ENCODE data around the gene C9orf85. TPM values are rescaled to one million over a fixed set of nuclear protein-coding genes. Genes with fewer than 3 reads are reported as not detected.

The C9orf85 gene
- total RNA-seq, 1 experiment from 2014 or later, result 9.8 TPM

- TF ChIP-seq CTCF (IDR thresholded peaks at IDR 0.05; ENCODE audit: unreplicated experiment), result no peak
- H3K4me1 Mint-ChIP-seq (ENCODE audit: low read depth, unreplicated experiment), result peaks cover 14% of the 10 kb centered on the region
- H3K36me3 Mint-ChIP-seq (ENCODE audit: insufficient read depth, unreplicated experiment), result no peaks in the 10 kb centered on the region
- DNase-seq, result no peak
- no peak overlapping the region for H3K27ac Mint-ChIP-seq (ENCODE audit: unreplicated experiment)
- no peaks in the 10 kb centered on the region for H3K27me3 Mint-ChIP-seq (ENCODE audit: unreplicated experiment)
- peak overlapping the region; percentile 12 for H3K4me3 Mint-ChIP-seq (ENCODE audit: low read depth, unreplicated experiment)
- CTCF ChIA-PET, result no interaction called here
- no TSS peak for BruUV-seq (replicated peaks)
- H3K9me3 Mint-ChIP-seq (ENCODE audit: low read depth, unreplicated experiment), result no peaks in the 10 kb centered on the region
- intact Hi-C loops (cut with micrococcal nuclease; ENCODE audit: unreplicated experiment), result no loop called here
These were observed 17.4 kb downstream of the C9orf85 start for GRCh38 chr9:71928806-71929205.

- peak; percentile 14 for DNase-seq
- H3K36me3 Mint-ChIP-seq (ENCODE audit: insufficient read depth, unreplicated experiment), result no peaks in the 10 kb centered on the region
- no TSS peak for BruUV-seq (replicated peaks)
- H3K4me3 Mint-ChIP-seq (ENCODE audit: low read depth, unreplicated experiment), result peak overlapping the region; percentile 12
- TF ChIP-seq CTCF (IDR thresholded peaks at IDR 0.05; ENCODE audit: unreplicated experiment), result no peak
- CTCF ChIA-PET, result no interaction called here
- no peaks in the 10 kb centered on the region for H3K9me3 Mint-ChIP-seq (ENCODE audit: low read depth, unreplicated experiment)
- H3K4me1 Mint-ChIP-seq (ENCODE audit: low read depth, unreplicated experiment), result peaks cover 14% of the 10 kb centered on the region
- intact Hi-C loops (cut with micrococcal nuclease; ENCODE audit: unreplicated experiment), result no loop called here
- no peaks in the 10 kb centered on the region for H3K27me3 Mint-ChIP-seq (ENCODE audit: unreplicated experiment)
- no peak overlapping the region for H3K27ac Mint-ChIP-seq (ENCODE audit: unreplicated experiment)
These were observed 17.8 kb downstream of the C9orf85 start for GRCh38 chr9:71929223-71929622.

GRCh38 chr9:71929791-71930440 is 18.5 kb downstream of the C9orf85 start:
- no peaks in the 10 kb centered on the region for H3K9me3 Mint-ChIP-seq (ENCODE audit: low read depth, unreplicated experiment)
- CTCF ChIA-PET, result no interaction called here
- H3K27me3 Mint-ChIP-seq (ENCODE audit: unreplicated experiment), result no peaks in the 10 kb centered on the region
- intact Hi-C loops (cut with micrococcal nuclease; ENCODE audit: unreplicated experiment), result no loop called here
- no peak overlapping the region for H3K27ac Mint-ChIP-seq (ENCODE audit: unreplicated experiment)
- H3K36me3 Mint-ChIP-seq (ENCODE audit: insufficient read depth, unreplicated experiment), result no peaks in the 10 kb centered on the region
- no peak for DNase-seq
- no peak for TF ChIP-seq CTCF (IDR thresholded peaks at IDR 0.05; ENCODE audit: unreplicated experiment)
- H3K4me3 Mint-ChIP-seq (ENCODE audit: low read depth, unreplicated experiment), result no peak overlapping the region
- no TSS peak for BruUV-seq (replicated peaks)
- H3K4me1 Mint-ChIP-seq (ENCODE audit: low read depth, unreplicated experiment), result peaks cover 14% of the 10 kb centered on the region

- CTCF ChIA-PET, result no interaction called here
- no peak overlapping the region for H3K4me3 Mint-ChIP-seq (ENCODE audit: low read depth, unreplicated experiment)
- no peak overlapping the region for H3K27ac Mint-ChIP-seq (ENCODE audit: unreplicated experiment)
- no peaks in the 10 kb centered on the region for H3K9me3 Mint-ChIP-seq (ENCODE audit: low read depth, unreplicated experiment)
- no TSS peak for BruUV-seq (replicated peaks)
- intact Hi-C loops (cut with micrococcal nuclease; ENCODE audit: unreplicated experiment), result no loop called here
- DNase-seq, result no peak
- TF ChIP-seq CTCF (IDR thresholded peaks at IDR 0.05; ENCODE audit: unreplicated experiment), result no peak
- no peaks in the 10 kb centered on the region for H3K27me3 Mint-ChIP-seq (ENCODE audit: unreplicated experiment)
- peaks cover 4% of the 10 kb centered on the region for H3K36me3 Mint-ChIP-seq (ENCODE audit: insufficient read depth, unreplicated experiment)
- peaks cover 23% of the 10 kb centered on the region for H3K4me1 Mint-ChIP-seq (ENCODE audit: low read depth, unreplicated experiment)
These were observed 19.7 kb downstream of the C9orf85 start for GRCh38 chr9:71931166-71931565.

Measured in Calu3 (cell line).